HG02852 (cell line): ENCODE measurements around the gene EDAR.

Experiments used
- ATAC-seq: cut with Tn5 transposase; IDR thresholded peaks from one replicate; pipeline ENCODE4 v1.9.1; 2021; ENCODE audit warnings: mild to moderate bottlenecking, moderate library complexity; ENCODE audit not compliant: unreplicated experiment

Gene EDAR

GRCh38 chr2:108942231-108942825 lies 46.7 kb downstream of the EDAR start:
- no peak for ATAC-seq

- ATAC-seq: no peak
Observed at GRCh38 chr2:108941767-108942166, 47.3 kb downstream of the EDAR start.

- ATAC-seq: no peak
Observed at GRCh38 chr2:108941161-108941665, 47.8 kb downstream of the EDAR start.

GRCh38 chr2:108940156-108940555 lies 48.9 kb downstream of the EDAR start:
- ATAC-seq: no peak

GRCh38 chr2:108938077-108938710 lies 50.8 kb downstream of the EDAR start:
- no peak for ATAC-seq

GRCh38 chr2:108937367-108938017 lies 51.5 kb downstream of the EDAR start:
- no peak for ATAC-seq

- no peak for ATAC-seq
Observed at GRCh38 chr2:108936866-108937265, 52.2 kb downstream of the EDAR start.

- no peak for ATAC-seq
Observed at GRCh38 chr2:108936076-108936864, 52.8 kb downstream of the EDAR start.

GRCh38 chr2:108935271-108935741 lies 53.7 kb downstream of the EDAR start:
- no peak for ATAC-seq

GRCh38 chr2:108934583-108935245 lies 54.3 kb downstream of the EDAR start:
- ATAC-seq: no peak

- no peak for ATAC-seq
Observed at GRCh38 chr2:108934151-108934550, 54.9 kb downstream of the EDAR start.

GRCh38 chr2:108933691-108934117 lies 55.3 kb downstream of the EDAR start:
- ATAC-seq: no peak

GRCh38 chr2:108932736-108933332 lies 56.2 kb downstream of the EDAR start:
- no peak for ATAC-seq

- ATAC-seq: no peak
Observed at GRCh38 chr2:108931372-108931771, 57.6 kb downstream of the EDAR start.

GRCh38 chr2:108929807-108930425 lies 59.1 kb downstream of the EDAR start:
- no peak for ATAC-seq

- ATAC-seq: no peak
Observed at GRCh38 chr2:108928660-108929377, 60.2 kb downstream of the EDAR start.

GRCh38 chr2:108927936-108928659 lies 60.9 kb downstream of the EDAR start:
- ATAC-seq: no peak

- no peak for ATAC-seq
Observed at GRCh38 chr2:108927405-108927804, 61.6 kb downstream of the EDAR start.
